Measurements from ENCODE around the gene CLDN16. TPM values are rescaled to one million over a fixed set of nuclear protein-coding genes. Genes with fewer than 3 reads are reported as not detected.

The CLDN16 gene
- total and polyA plus RNA-seq, 12 donors: not detected

DNA sequence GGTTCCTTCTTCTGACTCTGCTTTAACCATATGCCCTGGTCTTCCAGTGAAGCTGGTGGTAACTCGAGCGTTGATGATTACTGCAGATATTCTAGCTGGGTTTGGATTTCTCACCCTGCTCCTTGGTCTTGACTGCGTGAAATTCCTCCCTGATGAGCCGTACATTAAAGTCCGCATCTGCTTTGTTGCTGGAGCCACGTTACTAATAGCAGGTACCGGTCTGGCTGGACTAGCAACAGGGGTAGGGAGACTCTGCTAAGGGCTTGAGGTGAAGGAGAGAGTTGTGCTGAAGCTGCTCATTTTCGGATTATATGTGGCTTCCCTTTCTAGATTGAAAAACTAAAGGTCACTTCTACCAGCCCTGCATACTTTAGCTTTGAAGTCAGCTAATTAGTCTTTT, 16.8 kb downstream of the CLDN16 start:
- WGBS, 2 donors: 92 to 93% methylated on average over 8 of the region's 8 CpGs

DNA sequence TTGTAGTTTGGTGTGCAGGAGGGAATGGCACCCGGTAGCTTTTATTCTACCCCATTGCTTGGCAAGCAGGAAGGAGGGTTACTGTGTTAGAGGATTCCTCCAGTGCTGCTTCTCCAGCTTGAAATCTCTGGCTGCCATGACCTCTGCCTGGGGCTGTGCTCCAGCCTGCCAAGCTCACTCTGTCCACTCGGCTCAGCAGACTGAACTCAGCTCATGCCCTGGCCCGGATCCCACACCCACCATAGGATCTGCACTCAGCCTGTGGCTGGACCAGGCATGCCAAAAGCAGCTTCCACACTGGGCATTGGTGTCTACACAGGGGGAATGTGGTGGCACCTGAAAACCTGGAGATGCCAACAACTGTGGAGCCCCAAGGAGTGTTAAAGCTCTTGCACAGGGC, 26.3 kb downstream of the CLDN16 start:
- peaks cover 0 to 4% (median 0%) of the 10 kb centered on the region in 11 donors for H3K9me3 ChIP-seq
- ATAC-seq: peak in 4 of 8 donors; percentile 39 to 78 (median 60)
- H3K27ac ChIP-seq: no peak overlapping the region
- 53 to 67% methylated on average over 3 of the region's 3 CpGs for WGBS, 2 donors
- DNase-seq: peak; percentile 10 to 34
- intact Hi-C loops (cut with DNase I): loop anchor here in 1 of 10 donors (10.0 kb wide), 1 partner anchor 179 kb away; no protein-coding TSS in a partner anchor
- H3K4me1 ChIP-seq: no peaks in the 10 kb centered on the region
- H3K4me3 ChIP-seq: no peak overlapping the region
- H3K36me3 ChIP-seq: no peaks in the 10 kb centered on the region
- H3K27me3 ChIP-seq: no peaks in the 10 kb centered on the region
- TF ChIP-seq, protein P1, sequence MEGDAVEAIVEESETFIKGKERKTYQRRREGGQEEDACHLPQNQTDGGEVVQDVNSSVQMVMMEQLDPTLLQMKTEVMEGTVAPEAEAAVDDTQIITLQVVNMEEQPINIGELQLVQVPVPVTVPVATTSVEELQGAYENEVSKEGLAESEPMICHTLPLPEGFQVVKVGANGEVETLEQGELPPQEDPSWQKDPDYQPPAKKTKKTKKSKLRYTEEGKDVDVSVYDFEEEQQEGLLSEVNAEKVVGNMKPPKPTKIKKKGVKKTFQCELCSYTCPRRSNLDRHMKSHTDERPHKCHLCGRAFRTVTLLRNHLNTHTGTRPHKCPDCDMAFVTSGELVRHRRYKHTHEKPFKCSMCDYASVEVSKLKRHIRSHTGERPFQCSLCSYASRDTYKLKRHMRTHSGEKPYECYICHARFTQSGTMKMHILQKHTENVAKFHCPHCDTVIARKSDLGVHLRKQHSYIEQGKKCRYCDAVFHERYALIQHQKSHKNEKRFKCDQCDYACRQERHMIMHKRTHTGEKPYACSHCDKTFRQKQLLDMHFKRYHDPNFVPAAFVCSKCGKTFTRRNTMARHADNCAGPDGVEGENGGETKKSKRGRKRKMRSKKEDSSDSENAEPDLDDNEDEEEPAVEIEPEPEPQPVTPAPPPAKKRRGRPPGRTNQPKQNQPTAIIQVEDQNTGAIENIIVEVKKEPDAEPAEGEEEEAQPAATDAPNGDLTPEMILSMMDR (IDR thresholded peaks at IDR 0.05): no peak

More for the DNA sequence above, 16.8 kb downstream of the CLDN16 start:
- no peaks in the 10 kb centered on the region for H3K9me3 ChIP-seq
- no peaks in the 10 kb centered on the region for H3K4me1 ChIP-seq
- intact Hi-C loops (cut with DNase I): no loop called here
- H3K4me3 ChIP-seq: no peak overlapping the region
- TF ChIP-seq, protein P1 (IDR thresholded peaks at IDR 0.05): no peak
- no peaks in the 10 kb centered on the region for H3K36me3 ChIP-seq
- ATAC-seq (no peak), DNase-seq (no peak)
- H3K27me3 ChIP-seq: no peaks in the 10 kb centered on the region
- H3K27ac ChIP-seq: no peak overlapping the region

DNA sequence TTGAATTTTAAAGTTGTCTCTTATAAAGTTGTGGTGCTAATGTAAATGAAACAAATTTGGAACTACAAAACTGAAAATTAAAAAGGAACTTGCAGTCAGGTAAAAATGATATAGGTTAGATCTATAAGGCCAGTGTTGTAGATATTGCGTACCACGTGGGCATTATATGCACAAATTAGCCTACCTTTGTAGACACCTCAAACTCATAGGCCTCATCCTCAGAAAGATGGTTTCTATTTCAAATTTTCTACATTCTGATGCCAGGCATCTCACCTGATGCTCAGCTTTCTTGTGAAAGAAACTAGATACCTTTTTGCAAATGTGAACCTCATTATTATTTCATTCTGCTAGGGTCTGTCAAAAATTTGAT, 36.1 kb downstream of the CLDN16 start:
- Histone ChIP-seq H3K36me3 (no peaks in the 10 kb centered on the region), H3K27ac (no peak overlapping the region), H3K9me3 (no peaks in the 10 kb centered on the region), H3K4me3 (no peak overlapping the region), H3K4me1 (peaks cover 0 to 7% (median 0%) of the 10 kb centered on the region in 9 donors), H3K27me3 (no peaks in the 10 kb centered on the region)
- TF ChIP-seq, protein P1 (IDR thresholded peaks at IDR 0.05): no peak
- DNase-seq (no peak), ATAC-seq (no peak)
- intact Hi-C loops (cut with DNase I): loop anchor here in 7 of 10 donors (5.0 to 10.0 kb wide), 6 partner anchors 81 to 462 kb away; no protein-coding TSS in a partner anchor
- 55 to 61% methylated on average over 2 of the region's 2 CpGs for WGBS, 2 donors

DNA sequence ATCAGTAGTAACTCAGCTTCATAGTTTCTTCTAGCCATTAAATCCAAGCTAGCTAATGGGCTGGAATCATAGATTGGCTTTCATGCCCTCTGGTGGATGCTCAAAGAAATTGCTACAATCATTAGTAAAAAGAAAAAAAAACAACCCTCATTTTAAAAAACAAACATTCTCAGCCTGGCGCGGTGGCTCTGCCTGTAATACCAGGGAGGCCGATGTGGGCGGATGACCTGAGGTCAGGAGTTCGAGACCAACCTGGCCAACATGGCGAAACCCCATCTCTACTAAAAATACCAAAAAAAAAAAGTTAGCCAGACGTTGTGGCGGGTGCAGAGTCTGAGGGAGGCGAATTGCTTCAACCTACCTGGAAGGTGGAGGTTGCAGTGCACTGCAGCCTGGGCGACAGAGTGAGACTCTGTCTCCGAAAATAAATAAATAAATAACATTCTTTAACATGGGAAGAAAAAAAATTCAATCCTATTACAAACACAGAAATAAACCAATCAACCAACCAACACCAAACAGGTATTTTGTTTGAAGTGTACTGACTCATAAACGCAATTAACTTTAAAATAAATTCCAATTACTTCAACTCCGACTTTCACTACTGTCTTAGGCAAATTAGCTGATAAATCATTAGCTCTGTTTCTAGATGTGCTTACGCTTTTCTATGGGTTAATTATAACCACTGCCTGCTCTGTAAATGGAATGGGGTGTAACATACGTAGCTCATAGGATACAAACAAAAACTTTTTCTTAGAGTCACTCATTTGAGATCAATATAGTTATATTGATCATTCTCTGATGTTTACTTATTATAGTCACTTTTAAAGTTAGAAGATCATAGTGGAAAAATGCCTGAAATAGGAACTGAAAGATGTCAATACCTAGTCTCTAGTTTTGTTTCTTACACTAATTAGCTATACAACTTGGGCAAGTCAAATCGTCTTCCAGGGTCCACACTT, 36.8 kb downstream of the CLDN16 start:
- WGBS, 2 donors: 31 to 36% methylated on average over 16 of the region's 16 CpGs
- Histone ChIP-seq H3K4me3 (no peak overlapping the region), H3K27ac (no peak overlapping the region), H3K36me3 (no peaks in the 10 kb centered on the region), H3K27me3 (no peaks in the 10 kb centered on the region), H3K4me1 (peaks cover 0 to 7% (median 0%) of the 10 kb centered on the region in 9 donors), H3K9me3 (no peaks in the 10 kb centered on the region)
- intact Hi-C loops (cut with DNase I): loop anchor here in 7 of 10 donors (5.0 to 10.0 kb wide), 7 partner anchors 80 to 462 kb away; no protein-coding TSS in a partner anchor
- DNase-seq (peak; percentile 18 to 29), ATAC-seq (peak in 6 of 8 donors; percentile 22 to 60 (median 41))
- TF ChIP-seq, protein P1 (IDR thresholded peaks at IDR 0.05): peak; percentile 26 to 74 (median 67)
